Activated CD4-positive, alpha-beta T cell treated with anti-CD3 and anti-CD28 coated beads for 48 hours (primary cell): ENCODE measurements around the gene RBM24.
"Not testable (repeated sequence)": the region's sequence is repeated elsewhere in the genome, so short reads cannot be mapped to it uniquely, and the experiment has no call there.

Experiments used
- DNase-seq: peaks from one replicate; pipeline ENCODE4 v3.0.0-alpha.2; 2020

RBM24 gene

DNA sequence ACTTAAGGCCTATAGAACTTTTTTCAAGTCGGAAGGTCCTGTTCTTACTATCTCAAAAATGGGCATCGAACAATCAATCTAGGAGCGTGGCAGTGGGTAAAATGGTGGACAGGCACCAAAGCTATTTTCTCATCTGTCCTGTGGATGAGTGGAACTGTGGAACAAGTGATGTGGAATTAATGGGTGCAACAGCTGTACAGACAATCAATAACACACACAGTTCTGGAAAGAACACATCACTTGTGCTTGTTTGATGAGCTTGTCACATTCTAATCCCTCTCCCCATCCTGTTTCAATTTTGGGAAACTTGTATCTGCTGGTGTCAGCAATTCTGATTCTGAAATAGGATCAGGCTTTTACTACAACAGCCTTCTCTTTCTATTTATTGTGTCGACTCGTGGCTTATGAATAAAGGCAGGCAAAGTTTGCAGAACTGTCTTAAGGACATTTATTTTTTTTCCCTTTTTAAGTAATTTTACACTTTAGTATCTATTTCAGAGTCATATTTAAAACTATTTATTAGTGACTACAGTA, 11.5 kb downstream of the RBM24 start:
- DNase-seq, result no peak

GRCh38 chr6:17293395-17293794, 12.2 kb downstream of the RBM24 start:
- no peak for DNase-seq

- DNase-seq, result no peak
Observed at GRCh38 chr6:17297271-17298080, 16.3 kb downstream of the RBM24 start.

DNA sequence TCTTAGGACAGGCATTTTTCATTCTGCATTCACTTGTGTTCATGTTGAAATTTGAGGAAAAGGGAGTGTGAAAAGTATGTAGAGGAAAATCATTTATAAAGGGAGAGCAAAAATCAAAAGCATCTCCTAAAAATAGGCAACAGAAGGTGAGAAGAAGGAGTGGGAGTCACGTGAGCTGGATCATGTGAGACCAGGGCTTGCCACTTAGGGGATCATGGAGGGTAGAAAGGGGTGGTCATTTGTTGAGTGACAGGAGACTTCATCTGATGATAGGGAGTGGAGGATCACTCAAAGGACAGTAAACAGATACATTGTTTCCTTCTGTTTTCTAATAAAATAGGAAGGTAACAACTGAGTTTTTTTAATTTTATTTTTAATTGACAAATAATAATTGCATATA, 17.1 kb downstream of the RBM24 start:
- no peak for DNase-seq

- DNase-seq, result no peak
Observed at GRCh38 chr6:17299222-17299621, 18.1 kb downstream of the RBM24 start.

DNA sequence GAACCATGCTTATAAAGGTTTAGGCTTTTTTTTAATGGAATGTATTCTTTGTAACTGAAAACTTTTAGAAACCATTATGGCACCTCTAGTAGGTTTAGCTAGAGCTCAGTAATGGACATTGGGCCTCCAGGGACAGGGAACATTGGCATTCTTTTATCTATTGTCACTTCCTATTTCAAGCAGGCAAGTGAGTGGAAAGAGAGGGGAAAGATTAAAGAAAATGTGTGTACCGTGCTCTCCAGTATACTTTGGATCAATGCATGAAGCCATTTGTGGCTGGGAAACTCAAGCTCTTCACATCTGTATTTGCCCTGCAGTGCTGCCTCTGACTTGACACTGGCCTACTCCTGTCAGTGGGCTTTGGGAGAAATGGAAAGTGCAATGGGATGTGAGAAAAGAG, 18.6 kb downstream of the RBM24 start:
- DNase-seq, result no peak

GRCh38 chr6:17300637-17301036, 19.5 kb downstream of the RBM24 start:
- no peak for DNase-seq

GRCh38 chr6:17303444-17303843, 22.3 kb downstream of the RBM24 start:
- DNase-seq, result no peak

DNA sequence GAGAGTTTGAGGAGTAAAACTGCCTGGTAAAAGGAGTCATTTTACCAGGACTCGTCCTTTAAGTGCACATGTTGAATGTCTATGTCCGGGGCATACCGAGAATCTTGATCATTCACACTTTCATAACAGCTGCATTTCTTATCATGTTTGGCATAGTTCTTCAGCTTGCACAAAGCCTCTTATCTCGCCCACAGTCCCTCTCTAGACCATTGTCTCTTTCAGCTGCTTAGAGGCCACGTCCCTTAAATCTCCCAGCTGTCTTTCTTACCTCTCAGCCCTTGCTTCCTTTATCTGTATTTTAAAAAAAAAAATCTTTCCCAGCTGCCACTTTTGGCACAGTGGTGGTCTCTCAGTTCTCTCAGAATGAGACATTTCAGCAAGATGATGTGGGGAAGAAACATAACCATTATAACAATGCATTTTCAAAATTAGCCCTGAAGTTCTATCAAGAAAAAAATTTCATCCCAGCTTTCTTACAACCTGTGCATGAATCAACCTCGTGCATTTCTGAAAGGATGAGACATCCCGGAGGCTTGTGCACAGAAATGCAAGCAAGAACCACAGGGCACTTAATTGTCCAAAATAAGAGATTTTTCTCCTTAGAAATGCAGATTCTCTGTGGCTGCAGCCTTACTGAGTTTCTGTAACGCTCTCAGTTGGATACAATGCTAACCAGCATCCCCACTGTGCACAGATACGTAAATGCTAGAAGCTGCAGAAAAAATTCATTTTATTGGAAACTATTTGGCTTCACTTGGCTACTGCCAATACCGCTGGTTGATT, 24.2 kb downstream of the RBM24 start:
- DNase-seq, result no peak

GRCh38 chr6:17311595-17312311, 30.6 kb downstream of the RBM24 start:
- DNase-seq, result no peak

- DNase-seq, result not testable (repeated sequence)
Observed at GRCh38 chr6:17313238-17313637, 32.1 kb downstream of the RBM24 start.

DNA sequence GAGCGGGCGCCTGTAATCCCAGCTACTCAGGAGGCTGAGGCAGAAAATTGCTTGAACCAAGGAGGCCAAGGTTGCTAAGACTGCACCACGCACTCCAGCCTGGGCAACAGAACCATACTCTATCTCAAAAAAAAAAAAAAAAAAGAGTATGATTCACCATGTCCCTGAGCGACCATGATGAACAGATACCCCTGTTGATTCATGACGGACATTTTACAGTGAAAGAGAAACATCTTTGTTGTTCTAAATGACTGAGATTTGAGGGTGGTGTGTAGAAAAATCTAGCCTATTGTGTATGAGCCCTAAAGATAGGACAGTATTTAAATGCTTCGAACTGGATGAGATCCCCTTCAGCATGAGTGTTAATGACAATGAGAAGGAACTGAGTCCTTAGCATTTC, 32.8 kb downstream of the RBM24 start:
- DNase-seq, result no peak

- DNase-seq, result no peak
Observed at GRCh38 chr6:17315262-17315661, 34.1 kb downstream of the RBM24 start.

GRCh38 chr6:17318435-17319165, 37.4 kb downstream of the RBM24 start:
- DNase-seq, result no peak

DNA sequence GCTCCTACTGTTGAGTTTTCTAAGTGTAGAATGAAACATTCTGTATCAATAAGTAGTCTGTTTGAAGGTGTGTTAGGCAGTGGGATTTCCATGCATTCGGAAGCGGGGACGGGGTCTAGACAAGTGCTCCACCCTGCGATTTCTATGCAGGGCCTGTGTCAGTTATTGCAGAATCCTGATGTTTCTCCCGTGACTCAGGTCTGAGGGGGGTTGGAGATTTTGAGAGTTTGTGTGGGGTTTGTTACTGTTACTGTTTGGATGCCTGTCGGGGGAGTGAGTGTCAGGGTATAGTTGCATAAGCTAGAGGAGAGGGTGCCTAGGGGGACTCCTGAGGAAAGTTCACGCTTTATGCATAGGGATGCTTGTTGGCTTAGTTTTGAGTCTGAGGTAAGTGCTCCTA, 39.1 kb downstream of the RBM24 start:
- DNase-seq, result not testable (repeated sequence)

DNA sequence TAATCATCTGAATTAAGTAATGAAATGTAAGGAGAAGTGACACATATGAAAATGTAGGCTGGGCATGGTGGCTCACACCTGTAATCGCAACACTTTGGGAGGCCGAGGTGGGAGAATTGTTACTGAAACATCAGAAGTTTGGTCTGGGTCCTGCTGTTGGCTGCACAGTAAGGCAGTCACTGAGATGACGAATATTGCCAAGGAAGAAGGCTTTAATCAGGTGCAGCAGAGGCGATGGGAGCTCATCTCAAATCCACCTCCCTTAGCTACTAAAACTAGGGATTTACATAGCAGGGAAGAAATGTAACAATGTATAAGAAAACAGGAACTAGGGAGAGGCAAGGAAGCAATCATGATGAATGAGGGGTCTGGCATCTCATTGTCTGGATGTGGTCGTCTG, 50.1 kb downstream of the RBM24 start:
- no peak for DNase-seq

GRCh38 chr6:17334265-17334664, 53.1 kb downstream of the RBM24 start:
- no peak for DNase-seq

DNA sequence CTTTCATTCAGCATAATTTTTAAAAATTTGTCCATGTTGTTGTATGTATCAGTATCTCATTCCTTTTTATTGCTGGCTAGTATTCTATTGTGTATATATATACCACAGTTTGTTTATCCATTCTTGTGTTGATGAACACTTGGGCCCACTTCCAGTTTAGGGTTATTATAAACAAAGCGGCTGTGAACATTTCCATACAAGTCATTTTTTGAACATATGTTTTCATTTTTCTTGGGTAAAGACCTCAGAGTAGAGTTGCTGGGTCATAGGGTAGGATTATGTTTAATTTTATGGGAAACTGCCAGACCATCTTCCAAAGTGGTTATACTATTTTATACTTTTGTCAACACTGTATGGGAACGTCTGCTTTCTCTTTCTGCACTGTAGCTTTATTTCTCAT, 55.3 kb downstream of the RBM24 start:
- no peak for DNase-seq

DNA sequence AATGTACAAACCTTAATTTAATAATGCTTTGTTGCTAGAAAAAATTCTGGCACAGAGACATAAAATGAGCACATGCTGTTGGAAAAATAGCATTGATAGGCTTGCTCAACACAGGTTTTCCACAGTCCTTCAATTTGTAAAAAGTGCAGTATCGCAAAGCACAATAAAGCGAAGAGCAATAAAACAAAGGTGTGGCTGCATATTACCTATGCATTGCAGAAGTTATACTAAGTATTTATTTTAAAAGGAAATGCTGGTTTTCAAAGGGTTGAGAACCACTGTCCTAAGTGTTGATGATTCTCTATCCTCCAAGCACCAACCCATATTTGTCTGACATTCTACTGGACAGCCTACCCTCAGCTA, 58.1 kb downstream of the RBM24 start:
- DNase-seq, result no peak

DNA sequence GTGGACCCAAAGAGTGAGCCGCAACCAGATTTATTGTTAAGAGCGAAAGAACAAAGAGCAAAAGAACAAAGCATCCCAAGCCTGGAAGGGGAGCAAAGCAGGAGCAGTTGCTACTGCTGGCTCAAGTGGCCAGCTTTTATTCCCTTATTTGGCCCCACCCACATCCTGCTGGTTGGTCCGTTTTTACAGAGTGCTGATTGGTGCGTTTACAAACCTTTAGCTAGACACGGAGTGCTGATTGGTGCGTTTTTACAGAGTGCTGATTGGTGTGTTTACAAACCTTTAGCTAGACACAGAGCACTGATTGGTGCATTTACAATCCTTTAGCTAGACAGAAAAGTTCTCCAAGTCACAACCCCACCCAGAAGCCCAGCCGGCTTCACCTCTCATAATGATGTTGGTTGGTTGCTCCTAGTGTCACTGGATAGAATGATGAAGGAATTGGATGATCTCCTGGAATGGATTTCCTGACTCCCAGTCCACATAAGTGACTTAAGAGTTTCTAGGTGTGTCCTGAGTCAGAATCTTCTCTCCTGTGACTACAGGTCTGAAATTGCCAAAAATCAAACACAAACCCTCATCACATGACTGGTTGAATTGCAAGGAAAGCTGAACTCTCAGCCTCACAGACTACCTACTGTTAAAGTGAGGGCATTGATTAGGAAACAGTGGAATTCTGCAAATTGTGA, 60.1 kb downstream of the RBM24 start:
- DNase-seq, result no peak

DNA sequence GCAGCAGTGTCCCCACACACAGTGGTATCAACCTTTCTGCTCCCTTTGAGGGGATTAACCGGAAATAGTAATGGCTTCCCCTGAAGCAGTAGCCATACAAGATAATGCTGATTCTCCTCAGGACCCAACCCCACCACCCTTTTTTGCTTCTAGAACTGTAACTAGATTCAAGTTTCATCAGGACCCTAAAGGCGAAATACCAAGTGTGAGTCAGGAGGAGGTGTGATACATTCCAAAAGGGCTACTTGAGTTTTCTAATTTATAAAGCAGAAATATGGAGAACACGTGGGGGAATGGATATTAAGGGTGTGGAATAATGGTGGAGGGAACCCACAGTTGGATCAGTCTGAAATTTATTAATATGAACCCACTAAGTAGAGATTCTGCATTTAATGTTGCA, 60.7 kb downstream of the RBM24 start:
- no peak for DNase-seq

GRCh38 chr6:17343215-17343614, 62.1 kb downstream of the RBM24 start:
- DNase-seq, result no peak
